Natural killer cell treated with Interleukin-12 subunit alpha and Interleukin-12 subunit beta and Interleukin-15 and Interleukin-18, amount 100 ng/mL, for 72 hours (primary cell): ENCODE measurements around the gene TMEM225B. TPM values are rescaled to one million over a fixed set of nuclear protein-coding genes. Genes with fewer than 3 reads are reported as not detected.
"Not testable (repeated sequence)": the region's sequence is repeated elsewhere in the genome, so short reads cannot be mapped to it uniquely, and the experiment has no call there.

Experiments used
- ATAC-seq, 2 donors: fragments of 150-1000 bp; cut with Tn5 transposase in 1 of 2; sonication (Bioruptor Pico), chemical (Tn5 transposase) in 1 of 2; 2 replicates each; pipeline ENCODE4 v1.10.0; 2021
- DNase-seq: peaks from one replicate; pipeline ENCODE4 v3.0.0; 2022; ENCODE audit warnings: low spot score
- H3K27ac Mint-ChIP-seq, 2 donors: 1 replicate in 1 of 2; 2 replicates in 1 of 2; pipeline ENCODE4 v1.8.0; 2022; ENCODE audit warnings: mixed read lengths in 2 of 2, mild to moderate bottlenecking in 1 of 2, moderate library complexity in 1 of 2
- H3K27me3 Mint-ChIP-seq, 2 donors: 1 replicate in 1 of 2; 2 replicates in 1 of 2; pipeline ENCODE4 v1.8.0; 2022; ENCODE audit warnings: mixed read lengths in 2 of 2
- H3K36me3 Mint-ChIP-seq: one replicate; pipeline ENCODE4 v1.8.0; 2022; ENCODE audit warnings: mixed read lengths
- H3K4me1 Mint-ChIP-seq, 2 donors: 1 replicate in 1 of 2; 2 replicates in 1 of 2; pipeline ENCODE4 v1.8.0; 2022; ENCODE audit warnings: low read depth in 2 of 2, mixed read lengths in 2 of 2, mild to moderate bottlenecking in 1 of 2
- H3K4me3 Mint-ChIP-seq: one replicate; pipeline ENCODE4 v1.8.0; 2022; ENCODE audit warnings: mixed read lengths
- H3K9me3 Mint-ChIP-seq: 2 replicates; pipeline ENCODE4 v1.8.0; 2022; ENCODE audit warnings: mixed read lengths
- total RNA-seq, 2 donors: library from RNA; stranded (reverse); gene quantifications; one replicate each; pipeline ENCODE4 v1.2.3, GENCODE V29; 2022

The TMEM225B gene
- total RNA-seq, 2 donors from 2014 or later, result 0.78 to 1.1 TPM

- Mint-ChIP-seq H3K4me3 (peak overlapping the region; percentile 45), H3K4me1 (peaks cover 48 to 49% of the 10 kb centered on the region in 2 donors), H3K9me3 (no peaks in the 10 kb centered on the region), H3K36me3 (peaks cover 39% of the 10 kb centered on the region), H3K27me3 (no peaks in the 10 kb centered on the region), H3K27ac (peak overlapping the region; percentile 20 to 70)
- ATAC-seq (no peak), DNase-seq (no peak)
These were observed 35.8 kb upstream of the TMEM225B start for GRCh38 chr7:99562114-99562784.

GRCh38 chr7:99562832-99563231 is 35.2 kb upstream of the TMEM225B start:
- Mint-ChIP-seq H3K27me3 (no peaks in the 10 kb centered on the region), H3K27ac (peak overlapping the region; percentile 20 to 70), H3K9me3 (no peaks in the 10 kb centered on the region), H3K4me3 (peak overlapping the region; percentile 45), H3K4me1 (peaks cover 42 to 46% of the 10 kb centered on the region in 2 donors), H3K36me3 (peaks cover 38% of the 10 kb centered on the region)
- DNase-seq (no peak), ATAC-seq (peak in 1 of 2 donors; percentile 39)

- Mint-ChIP-seq H3K27ac (peak overlapping the region; percentile 17 to 49), H3K9me3 (no peaks in the 10 kb centered on the region), H3K27me3 (no peaks in the 10 kb centered on the region), H3K36me3 (peaks cover 33% of the 10 kb centered on the region), H3K4me3 (no peak overlapping the region), H3K4me1 (peaks cover 39 to 43% of the 10 kb centered on the region in 2 donors)
- DNase-seq (no peak), ATAC-seq (no peak)
These were observed 34.4 kb upstream of the TMEM225B start for GRCh38 chr7:99563650-99564049.

- not testable (repeated sequence) for H3K4me3 Mint-ChIP-seq, H3K27ac Mint-ChIP-seq, H3K27me3 Mint-ChIP-seq, DNase-seq, ATAC-seq, H3K9me3 Mint-ChIP-seq
- Mint-ChIP-seq H3K36me3 (peaks cover 29% of the 10 kb centered on the region), H3K4me1 (peaks cover 7 to 17% of the 10 kb centered on the region in 2 donors)
These were observed 29.3 kb upstream of the TMEM225B start for GRCh38 chr7:99568770-99569169.

- Mint-ChIP-seq H3K9me3 (no peaks in the 10 kb centered on the region), H3K27ac (peak overlapping the region in 1 of 2 donors; percentile 38), H3K4me3 (no peak overlapping the region), H3K4me1 (peaks cover 0 to 3% of the 10 kb centered on the region in 2 donors), H3K36me3 (peaks cover 18% of the 10 kb centered on the region), H3K27me3 (no peaks in the 10 kb centered on the region)
- DNase-seq (no peak), ATAC-seq (no peak)
These were observed 26.3 kb upstream of the TMEM225B start for GRCh38 chr7:99571768-99572167.

GRCh38 chr7:99573257-99573656 is 24.8 kb upstream of the TMEM225B start:
- H3K27ac Mint-ChIP-seq, result peak overlapping the region in 1 of 2 donors; percentile 7
- no peak overlapping the region for H3K4me3 Mint-ChIP-seq
- peaks cover 0 to 5% of the 10 kb centered on the region in 2 donors for H3K4me1 Mint-ChIP-seq

GRCh38 chr7:99576251-99576650 is 21.8 kb upstream of the TMEM225B start:
- peaks cover 7 to 19% of the 10 kb centered on the region in 2 donors for H3K4me1 Mint-ChIP-seq
- no peak for ATAC-seq
- no peak overlapping the region for H3K4me3 Mint-ChIP-seq
- H3K27me3 Mint-ChIP-seq, result no peaks in the 10 kb centered on the region
- no peaks in the 10 kb centered on the region for H3K9me3 Mint-ChIP-seq
- H3K27ac Mint-ChIP-seq, result no peak overlapping the region
- DNase-seq, result no peak
- H3K36me3 Mint-ChIP-seq, result peaks cover 17% of the 10 kb centered on the region

More at GRCh38 chr7:99573257-99573656, 24.8 kb upstream of the TMEM225B start:
- Mint-ChIP-seq H3K27me3 (no peaks in the 10 kb centered on the region), H3K36me3 (peaks cover 18% of the 10 kb centered on the region), H3K9me3 (no peaks in the 10 kb centered on the region)
- ATAC-seq (no peak), DNase-seq (no peak)

- Mint-ChIP-seq H3K36me3 (no peaks in the 10 kb centered on the region), H3K27me3 (no peaks in the 10 kb centered on the region), H3K27ac (peak overlapping the region in 1 of 2 donors; percentile 27), H3K4me3 (peak overlapping the region; percentile 83), H3K4me1 (peaks cover 8 to 20% of the 10 kb centered on the region in 2 donors), H3K9me3 (no peaks in the 10 kb centered on the region)
- DNase-seq, result no peak
- ATAC-seq, result no peak
These were observed 18.6 kb upstream of the TMEM225B start for GRCh38 chr7:99579281-99579955.

- Mint-ChIP-seq H3K36me3 (no peaks in the 10 kb centered on the region), H3K4me3 (peak overlapping the region; percentile 83), H3K27ac (peak overlapping the region in 1 of 2 donors; percentile 61), H3K4me1 (peaks cover 8 to 20% of the 10 kb centered on the region in 2 donors), H3K27me3 (no peaks in the 10 kb centered on the region), H3K9me3 (no peaks in the 10 kb centered on the region)
- ATAC-seq (peak; percentile 68 to 71), DNase-seq (no peak)
These were observed 17.9 kb upstream of the TMEM225B start for GRCh38 chr7:99579956-99580777.

GRCh38 chr7:99580778-99581332 is 17.2 kb upstream of the TMEM225B start:
- Mint-ChIP-seq H3K4me1 (peaks cover 8 to 20% of the 10 kb centered on the region in 2 donors), H3K4me3 (peak overlapping the region; percentile 83), H3K27ac (peak overlapping the region in 1 of 2 donors; percentile 61)
- DNase-seq, ATAC-seq, H3K9me3 Mint-ChIP-seq, H3K27me3 Mint-ChIP-seq, H3K36me3 Mint-ChIP-seq: not testable (repeated sequence)

- Mint-ChIP-seq H3K36me3 (no peaks in the 10 kb centered on the region), H3K9me3 (no peaks in the 10 kb centered on the region), H3K4me1 (no peaks in the 10 kb centered on the region), H3K27me3 (peaks cover 0 to 8% of the 10 kb centered on the region in 2 donors), H3K4me3 (no peak overlapping the region), H3K27ac (no peak overlapping the region)
- DNase-seq (no peak), ATAC-seq (peak; percentile 7 to 13)
These were observed 9.2 kb upstream of the TMEM225B start for GRCh38 chr7:99588868-99589267.

GRCh38 chr7:99594948-99595745 is 2.9 kb upstream of the TMEM225B start:
- Mint-ChIP-seq H3K4me3 (no peak overlapping the region), H3K9me3 (no peaks in the 10 kb centered on the region), H3K4me1 (no peaks in the 10 kb centered on the region), H3K36me3 (no peaks in the 10 kb centered on the region), H3K27ac (no peak overlapping the region), H3K27me3 (no peaks in the 10 kb centered on the region)
- peak; percentile 64 to 84 for ATAC-seq
- DNase-seq, result no peak
